Kidney (tissue), 14 donors: ENCODE data around the gene NAA35. TPM values are rescaled to one million over a fixed set of nuclear protein-coding genes. Genes with fewer than 3 reads are reported as not detected.
A peak's percentile ranks its signal among the peaks of the same experiment; 100 is the strongest.

Experiments
- DNase-seq, 5 donors: peaks; one replicate each; pipeline ENCODE4 v3.0.0-alpha.2; 2013 to 2020
- FAIRE-seq: peaks from 2 replicates; lab custom pipeline; 2012; peaks lifted over from hg19 to GRCh38; lab: Jason Lieb, UNC
- H3K27ac ChIP-seq, 2 donors: one replicate each; pipeline ENCODE4 v1.7.0; 2013; ENCODE audit warnings: low read depth in 2 of 2, low read length in 2 of 2, inconsistent platforms in 1 of 2
- H3K27me3 ChIP-seq: one replicate; pipeline ENCODE4 v1.7.1; 2013; ENCODE audit warnings: low read length, inconsistent platforms; ENCODE audit not compliant: control insufficient read depth, insufficient read depth
- H3K36me3 ChIP-seq, 3 donors: one replicate each; pipeline versions ENCODE4 v1.7.0 to v1.7.1; 2013; ENCODE audit warnings: low read length in 3 of 3, control low read depth in 1 of 3, inconsistent platforms in 1 of 3; ENCODE audit not compliant: insufficient read depth in 3 of 3, control insufficient read depth in 2 of 3
- H3K4me1 ChIP-seq, 3 donors: one replicate each; pipeline versions ENCODE4 v1.7.0 to v1.7.1; 2013; ENCODE audit warnings: low read length in 3 of 3, inconsistent platforms in 1 of 3, low read depth in 1 of 3; ENCODE audit not compliant: control insufficient read depth in 2 of 3, insufficient read depth in 2 of 3
- H3K4me3 ChIP-seq, 3 donors: one replicate each; pipeline versions ENCODE4 v1.7.0 to v1.8.1; 2013; ENCODE audit warnings: low read length in 3 of 3, control low read depth in 1 of 3, inconsistent platforms in 1 of 3
- H3K9ac ChIP-seq, 3 donors: one replicate each; pipeline versions ENCODE4 v1.7.0 to v1.7.1; 2013; ENCODE audit warnings: low read length in 3 of 3, control low read depth in 1 of 3, inconsistent platforms in 1 of 3
- H3K9me3 ChIP-seq, 3 donors: one replicate each; pipeline versions ENCODE4 v1.7.0 to v1.7.1; 2013; ENCODE audit warnings: low read length in 3 of 3, control low read depth in 1 of 3, inconsistent platforms in 1 of 3; ENCODE audit not compliant: control insufficient read depth in 2 of 3, insufficient read depth in 1 of 3
- CTCF ChIP-seq: IDR thresholded peaks from 3 replicates; pipeline ENCODE4 v1.5.1; 2012; ENCODE audit warnings: mild to moderate bottlenecking, moderate library complexity, borderline replicate concordance; ENCODE audit not compliant: insufficient read depth; ENCODE audit errors: extremely low read depth
- intact Hi-C: fragments of 100-400 bp; cut with DNase I; formaldehyde crosslinking; loops from one replicate; pipeline ENCODE4 v1.11.1; 2022
- polyA plus RNA-seq: library from polyadenylated mRNA; stranded (reverse); fragments of 350-450 nt; fragmentation: Illumina TruSeq; extraction: RNeasy Lipid Tissue Mini Kit (QIAGEN cat#74804); gene quantifications from one replicate; pipeline ENCODE4 v1.2.3, GENCODE V29; 2014; ENCODE audit warnings: low read depth, low replicate concordance; ENCODE audit not compliant: insufficient read depth
- total RNA-seq: library from RNA; stranded (reverse); fragmentation: NEBNext Ultra II Directional; extraction: Animal tissue kit (Norgen Biotek cat#: 25700); gene quantifications from one replicate; pipeline ENCODE4 v1.2.1, GENCODE V29; 2021
- donor health status: control.
- donor health status: control.
- donor health status: control.
- donor health status: control.
- donor health status: control.
- donor health status: DM: yes; HTN: yes; CAD: no.
- donor health status: Normal renal cell carcinoma (clear cell type).

NAA35 gene
- total and polyA plus RNA-seq, 2 donors from 2014 or later = 10.8 to 25.3 TPM

GRCh38 chr9:86057491-86057890 is 116.5 kb downstream of the NAA35 start:
- Histone ChIP-seq H3K27me3 (no peaks in the 10 kb centered on the region), H3K4me1 (peaks cover 0 to 7% (median 0%) of the 10 kb centered on the region in 3 donors), H3K9me3 (no peaks in the 10 kb centered on the region), H3K4me3 (no peak overlapping the region), H3K36me3 (no peaks in the 10 kb centered on the region), H3K9ac (no peak overlapping the region), H3K27ac (no peak overlapping the region)
- TF ChIP-seq CTCF = no peak
- DNase-seq = no peak
- intact Hi-C loops = no loop called here
- no peak for FAIRE-seq

GRCh38 chr9:86061972-86062739 is 121.2 kb downstream of the NAA35 start:
- H3K4me3 ChIP-seq = peak overlapping the region in 1 of 3 donors; percentile 47
- H3K9ac ChIP-seq = peak overlapping the region in 1 of 3 donors; percentile 9
- no peak for TF ChIP-seq CTCF
- H3K9me3 ChIP-seq = no peaks in the 10 kb centered on the region
- no peaks in the 10 kb centered on the region for H3K36me3 ChIP-seq
- peak in 1 of 5 donors; percentile 23 for DNase-seq
- no peaks in the 10 kb centered on the region for H3K27me3 ChIP-seq
- intact Hi-C loops = no loop called here
- peak overlapping the region in 1 of 2 donors; percentile 72 for H3K27ac ChIP-seq
- H3K4me1 ChIP-seq = peaks cover 0 to 9% (median 8%) of the 10 kb centered on the region in 3 donors
- no peak for FAIRE-seq

- no peak for TF ChIP-seq CTCF
- FAIRE-seq = no peak
- peak overlapping the region; percentile 51 to 72 for H3K27ac ChIP-seq
- H3K36me3 ChIP-seq = no peaks in the 10 kb centered on the region
- H3K27me3 ChIP-seq = no peaks in the 10 kb centered on the region
- DNase-seq = peak in 1 of 5 donors; percentile 25
- H3K9ac ChIP-seq = peak overlapping the region in 1 of 3 donors; percentile 9
- H3K4me1 ChIP-seq = peaks cover 0 to 9% (median 8%) of the 10 kb centered on the region in 3 donors
- intact Hi-C loops = no loop called here
- H3K4me3 ChIP-seq = peak overlapping the region in 2 of 3 donors; percentile 47 to 50
- H3K9me3 ChIP-seq = no peaks in the 10 kb centered on the region
Observed at GRCh38 chr9:86062845-86063693, 122.1 kb downstream of the NAA35 start.
